RPMI7951 (cell line): ENCODE results near the gene NRXN3. TPM values are rescaled to one million over a fixed set of nuclear protein-coding genes. Genes with fewer than 3 reads are reported as not detected.

Experiments used
- DNase-seq: peaks from one replicate; pipeline ENCODE4 v3.0.0-alpha.2; 2012; ENCODE audit warnings: low read depth
- total RNA-seq: library from RNA; depleted of rRNA; stranded (reverse); fragments of >200 nt; shearing (Covaris generic); gene quantifications from 2 replicates; pipeline ENCODE4 v1.2.3, GENCODE V29; 2014

Gene NRXN3
- total RNA-seq, 1 experiment from 2014 or later, result 0.24 TPM

- no peak for DNase-seq
These were observed 1438.3 kb downstream of the NRXN3 start for GRCh38 chr14:79608446-79608845.

DNA sequence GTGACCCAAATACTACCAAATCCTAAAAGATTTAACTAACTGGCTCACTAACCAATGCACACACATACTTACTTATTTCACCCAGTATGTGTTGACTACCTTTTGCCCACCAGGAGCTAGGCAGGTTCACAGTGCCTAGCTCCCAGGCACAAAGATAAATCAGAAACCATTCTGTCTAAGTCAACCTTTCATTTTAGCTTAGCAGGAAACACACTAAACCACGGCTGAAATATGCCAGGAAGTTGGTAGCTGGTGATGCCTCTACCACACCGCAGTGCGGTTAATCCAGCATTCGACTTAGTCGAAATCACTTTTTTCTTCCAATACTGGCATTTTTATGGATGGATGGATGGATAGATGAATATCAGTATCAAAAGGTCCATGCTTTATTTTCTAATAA lies 1443.5 kb downstream of the NRXN3 start:
- DNase-seq, result no peak

- no peak for DNase-seq
These were observed 1444.3 kb downstream of the NRXN3 start for GRCh38 chr14:79614448-79614847.

DNA sequence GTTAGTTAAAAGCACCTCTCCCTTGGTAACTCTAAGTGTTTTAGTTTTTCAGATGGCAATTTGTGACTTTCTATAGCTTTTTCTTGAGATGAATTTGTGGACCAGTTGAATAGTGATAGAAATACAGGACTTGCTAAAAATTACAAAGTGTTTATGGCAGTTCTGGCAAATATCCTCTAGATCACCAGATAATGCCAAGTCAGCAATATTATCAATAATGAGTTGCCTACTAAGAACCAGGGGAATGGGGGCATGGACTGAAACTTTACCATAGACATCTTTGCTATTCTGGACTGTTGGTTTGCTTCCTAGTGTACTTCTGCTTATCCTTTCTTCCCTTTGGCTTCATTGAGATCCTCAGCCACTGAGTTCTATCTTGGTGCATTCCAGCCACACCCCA lies 1456.9 kb downstream of the NRXN3 start:
- no peak for DNase-seq

DNA sequence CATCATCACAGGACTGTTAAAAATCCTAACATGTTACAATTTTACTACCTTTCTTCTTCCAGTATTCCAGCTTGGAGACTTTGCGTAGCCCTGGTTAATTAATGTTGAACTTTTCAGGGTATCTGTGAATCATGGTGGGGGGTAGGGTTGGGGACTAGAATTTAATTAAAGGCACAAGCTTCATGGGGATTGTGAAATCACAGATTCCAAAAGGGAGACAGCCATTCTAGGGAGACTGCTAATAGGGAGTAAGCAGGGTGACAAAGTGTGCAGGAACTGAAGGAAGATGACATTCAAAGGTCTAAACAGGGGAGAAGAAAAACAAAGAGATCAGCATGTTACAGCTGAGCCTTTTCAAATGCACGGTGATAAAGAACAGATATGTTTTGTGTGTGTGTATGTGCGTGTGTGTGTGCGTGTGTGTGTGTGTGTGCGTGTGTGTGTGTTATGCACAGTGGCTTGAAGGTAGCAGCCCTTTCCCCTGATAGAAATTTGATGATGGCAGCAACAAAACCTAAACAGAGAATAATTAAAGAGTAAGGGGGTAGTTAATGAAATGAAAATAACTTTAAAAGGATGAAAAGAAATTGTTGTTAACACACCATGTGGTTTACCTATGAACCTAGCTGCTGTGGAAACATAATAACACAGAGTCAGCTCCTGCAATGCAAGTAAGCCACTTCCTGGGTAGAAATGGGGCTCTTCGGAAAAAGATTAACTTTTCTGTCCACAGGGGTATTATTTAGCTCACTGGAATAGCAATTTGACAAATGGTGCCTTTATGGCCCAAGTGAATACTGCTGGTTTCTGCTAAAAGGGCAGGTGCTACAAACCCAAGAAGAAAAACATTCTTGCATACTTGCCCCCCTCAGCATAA lies 1459.5 kb downstream of the NRXN3 start:
- DNase-seq, result no peak

DNA sequence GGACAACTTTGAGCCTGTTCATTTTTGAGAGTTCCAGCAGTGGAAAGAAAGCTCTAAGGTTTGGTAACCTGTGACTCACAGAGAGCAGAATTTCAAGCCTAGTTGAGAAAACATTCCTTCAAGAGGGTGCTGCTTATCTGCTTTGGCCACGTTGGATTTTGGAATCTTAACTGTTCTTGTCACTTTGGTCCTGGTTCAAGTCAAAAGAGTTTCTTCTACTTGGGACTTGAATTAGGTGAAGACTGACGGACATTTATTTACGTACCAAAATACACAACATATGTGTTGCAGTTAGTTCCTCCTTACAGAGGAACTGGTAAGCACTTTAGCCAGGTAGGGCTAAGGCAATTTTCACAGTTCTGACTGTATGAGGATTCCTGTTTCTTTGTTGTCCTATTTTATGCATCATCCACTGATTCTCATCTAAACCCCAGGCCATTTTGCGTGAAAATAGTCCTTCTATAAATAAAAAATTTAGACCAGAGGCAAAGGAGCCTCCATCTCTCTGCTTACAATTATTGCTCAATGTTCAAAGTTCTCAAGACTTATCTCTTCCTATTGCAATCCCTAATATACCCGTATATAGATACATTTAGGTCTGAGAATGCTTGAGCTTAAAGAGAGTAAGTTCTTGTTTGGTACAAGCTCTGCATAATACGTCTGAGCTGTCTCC lies 1460.3 kb downstream of the NRXN3 start:
- DNase-seq, result no peak

DNA sequence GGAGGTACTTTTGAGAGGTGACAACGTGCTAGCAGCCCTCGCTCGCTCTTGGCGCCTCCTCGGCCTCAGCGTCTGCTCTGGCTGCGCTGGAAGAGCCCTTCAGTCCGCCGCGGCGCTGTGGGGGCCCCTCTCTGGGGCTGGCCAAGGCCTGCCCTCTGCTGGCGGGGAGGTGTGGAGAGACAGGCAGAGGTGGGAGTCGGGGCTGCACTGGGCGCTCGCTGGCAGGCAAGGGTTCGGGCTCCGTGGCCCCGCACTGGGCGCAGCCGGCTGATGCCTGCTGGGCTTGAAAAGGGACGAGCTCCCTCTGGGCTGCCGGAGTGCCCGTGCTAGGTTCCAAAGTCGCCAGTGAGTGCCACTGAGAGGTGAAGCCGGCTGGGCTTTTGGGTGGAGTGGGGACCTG lies 1461.1 kb downstream of the NRXN3 start:
- DNase-seq, result no peak

GRCh38 chr14:79638672-79639266 lies 1468.6 kb downstream of the NRXN3 start:
- no peak for DNase-seq

DNA sequence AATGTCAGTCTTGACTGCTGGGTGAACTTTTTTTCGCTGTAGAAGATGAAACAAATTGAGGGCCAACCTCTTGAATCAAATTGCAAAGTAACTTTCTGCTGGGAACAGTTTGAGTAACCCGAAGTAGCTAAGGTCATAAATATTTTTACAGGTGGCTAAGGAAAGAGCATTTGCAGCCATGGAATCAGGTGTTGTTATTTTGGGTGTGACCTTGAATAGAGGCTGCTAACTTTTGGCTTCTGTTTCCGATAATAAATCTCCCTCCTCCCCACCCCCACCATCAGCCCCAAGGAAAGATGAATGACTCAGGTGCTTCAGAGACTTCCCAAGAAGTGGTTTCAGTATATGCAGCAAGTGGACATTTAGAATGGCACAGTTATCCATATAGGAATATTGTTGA lies 1469.4 kb downstream of the NRXN3 start:
- DNase-seq, result no peak

DNA sequence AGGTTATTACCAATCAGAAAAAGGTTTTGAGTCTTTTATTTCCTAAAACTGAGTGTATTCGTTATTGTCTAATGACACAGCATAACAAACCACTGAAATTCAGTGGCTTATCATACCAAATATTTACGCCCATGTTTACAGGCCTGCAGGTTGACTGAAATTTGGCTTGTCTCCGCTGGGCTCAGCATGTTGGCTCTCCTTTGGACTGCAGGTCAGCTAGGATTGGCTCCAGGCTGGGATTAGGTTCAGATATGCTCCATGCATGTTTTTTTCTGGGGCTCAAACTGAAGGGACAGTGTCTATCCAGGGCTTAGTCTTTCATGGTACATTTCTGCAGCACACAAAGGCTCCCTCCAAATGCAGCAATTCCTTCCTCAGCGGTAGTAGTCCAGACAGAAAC lies 1471.2 kb downstream of the NRXN3 start:
- no peak for DNase-seq

DNA sequence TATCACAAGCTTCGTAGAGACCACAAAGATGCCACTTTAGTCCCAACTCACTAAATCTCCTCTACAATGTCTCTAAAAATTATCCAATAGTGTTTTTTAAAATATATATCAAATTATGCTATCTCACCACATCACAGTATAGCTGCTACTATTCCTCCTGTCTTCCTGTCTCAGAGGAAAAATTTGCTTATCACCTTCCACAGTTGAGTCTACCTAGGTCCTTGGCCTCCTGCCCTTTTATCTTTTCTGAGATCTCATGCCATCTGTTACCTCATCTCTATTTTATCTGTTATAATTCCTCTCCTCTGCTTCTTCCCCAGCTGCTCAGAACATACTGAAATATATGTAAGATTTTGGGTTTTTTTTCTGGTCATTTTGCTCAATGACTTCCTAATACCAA lies 1473.0 kb downstream of the NRXN3 start:
- DNase-seq, result no peak

GRCh38 chr14:79645753-79646362 lies 1475.7 kb downstream of the NRXN3 start:
- DNase-seq, result no peak

DNA sequence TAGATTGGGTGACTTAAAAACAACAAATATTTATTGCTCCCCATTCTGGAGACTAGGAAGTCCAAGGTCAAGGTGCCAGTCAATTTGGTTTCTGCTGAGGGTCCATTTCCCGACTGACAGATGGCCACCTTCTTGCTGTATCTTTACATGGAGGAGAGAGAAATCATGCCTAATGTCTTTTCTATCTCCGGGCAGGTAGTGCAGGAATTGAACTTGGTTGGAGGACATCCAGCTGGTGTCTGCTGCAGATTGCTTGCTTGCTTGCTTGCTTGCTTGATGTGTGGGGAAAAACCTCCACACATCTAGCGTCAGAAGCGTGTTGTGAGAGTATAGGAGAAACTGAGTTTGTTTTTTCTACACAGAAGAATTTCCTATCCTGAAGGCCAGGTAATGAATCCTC lies 1479.7 kb downstream of the NRXN3 start:
- no peak for DNase-seq

GRCh38 chr14:79652513-79653307 lies 1482.5 kb downstream of the NRXN3 start:
- no peak for DNase-seq

DNA sequence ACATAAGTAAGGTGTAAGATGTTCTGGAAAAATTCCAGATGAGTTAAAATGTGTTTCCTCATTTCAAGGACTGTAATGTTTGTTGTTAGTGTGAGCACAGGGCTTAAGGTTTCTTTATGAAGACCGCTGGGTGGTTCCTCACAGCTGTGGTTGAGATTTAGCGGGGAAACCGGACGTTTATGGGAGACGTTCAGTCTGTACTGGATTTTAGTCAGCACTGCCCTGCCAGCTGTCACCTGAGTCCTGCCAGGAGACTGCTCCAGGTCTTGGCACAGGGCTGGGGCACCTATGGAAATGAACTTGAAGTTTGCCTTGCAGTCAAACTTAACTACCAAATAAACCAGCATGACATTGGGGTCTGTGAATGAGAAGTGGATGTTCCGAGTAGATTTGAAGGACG lies 1485.9 kb downstream of the NRXN3 start:
- no peak for DNase-seq

GRCh38 chr14:79656496-79656895 lies 1486.3 kb downstream of the NRXN3 start:
- no peak for DNase-seq

GRCh38 chr14:79658221-79658620 lies 1488.0 kb downstream of the NRXN3 start:
- no peak for DNase-seq

GRCh38 chr14:79658769-79659168 lies 1488.6 kb downstream of the NRXN3 start:
- DNase-seq, result no peak

DNA sequence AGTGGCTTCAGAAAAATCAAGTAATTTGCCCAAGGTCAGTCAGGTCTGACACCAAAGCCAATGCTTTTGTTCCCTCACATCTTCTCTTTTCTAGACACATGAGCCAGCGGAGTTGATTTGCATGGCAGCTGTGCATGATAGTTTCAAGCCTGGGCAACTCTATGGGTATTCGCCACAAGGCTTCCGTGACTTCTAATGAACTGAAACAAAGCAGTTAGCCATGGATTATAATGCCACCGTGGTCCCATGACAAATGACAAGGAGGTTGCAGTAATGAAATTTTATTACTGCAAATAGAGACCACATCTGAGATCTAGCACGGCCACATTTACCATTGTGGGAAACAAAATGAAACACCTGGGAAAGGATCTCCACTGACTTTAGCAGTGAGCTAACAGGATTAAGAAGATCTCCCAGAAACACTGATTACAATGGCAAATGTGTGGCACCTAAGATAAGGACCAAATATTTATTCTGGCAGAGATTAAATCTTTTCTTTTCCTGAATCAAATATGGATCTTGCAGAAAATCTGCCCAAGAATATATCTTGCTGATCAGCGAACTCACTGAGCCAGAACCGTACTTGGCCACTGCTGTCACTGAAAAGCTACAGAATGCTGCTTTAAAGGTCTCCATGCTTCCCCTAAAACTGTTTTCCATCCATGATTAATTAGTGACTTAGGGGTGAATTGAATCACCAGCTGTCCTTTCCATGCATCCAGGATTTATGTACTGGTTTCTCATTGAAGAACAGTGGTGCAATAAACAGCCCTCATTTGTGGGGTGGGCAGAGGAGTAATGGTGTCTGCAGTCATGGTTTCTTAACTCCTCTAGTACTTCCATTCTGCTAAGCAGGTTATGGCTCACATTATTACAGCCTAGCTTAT lies 1490.1 kb downstream of the NRXN3 start:
- no peak for DNase-seq

GRCh38 chr14:79661752-79662151 lies 1491.6 kb downstream of the NRXN3 start:
- DNase-seq, result no peak

GRCh38 chr14:79663453-79663852 lies 1493.3 kb downstream of the NRXN3 start:
- DNase-seq, result no peak
